B cell (primary cell): ENCODE data around the gene IL17RA.

Experiments
- CTCF ChIP-seq: fragments of 200-600 bp; IDR thresholded peaks from one replicate; pipeline ENCODE4 v1.8.0; 2022; ENCODE audit warnings: antibody characterized with exemption, mild to moderate bottlenecking
- EZH2 ChIP-seq: IDR thresholded peaks from 2 replicates; pipeline ENCODE4 v1.6.1; 2012; ENCODE audit warnings: borderline replicate concordance, low read depth, mild to moderate bottlenecking, moderate library complexity, low read length; ENCODE audit not compliant: insufficient read depth, poor library complexity, severe bottlenecking

DNA sequence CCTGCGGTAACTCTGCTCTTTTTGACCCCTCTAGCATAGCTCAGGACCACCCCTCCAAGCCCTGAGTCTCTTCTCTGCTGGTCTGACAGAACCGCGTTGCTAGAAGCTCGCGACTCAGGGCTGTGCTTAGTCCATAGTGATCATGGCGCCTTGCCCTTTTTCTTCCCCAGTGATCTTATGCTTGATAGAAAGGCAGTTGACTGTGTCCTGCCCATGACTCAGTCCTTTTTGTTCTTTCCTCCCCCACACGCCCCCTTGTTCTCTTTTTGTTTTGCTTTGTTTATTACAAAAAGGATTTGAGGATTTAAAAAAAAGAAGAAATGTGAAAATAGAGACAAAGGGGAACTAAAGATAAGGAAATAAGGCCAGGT lies 17.5 kb downstream of the IL17RA start:
- no peak for TF ChIP-seq CTCF
- TF ChIP-seq EZH2, result no peak
